ENCODE results near the gene BTNL2. TPM values are rescaled to one million over a fixed set of nuclear protein-coding genes. Genes with fewer than 3 reads are reported as not detected.
"Not testable (repeated sequence)": the region's sequence is repeated elsewhere in the genome, so short reads cannot be mapped to it uniquely, and the experiment has no call there.

Gene BTNL2
- total RNA-seq, 3 donors from 2014 or later (not counting 1 experiment from before 2014, with no cell fraction given): not detected

- no peak overlapping the region for H3K27ac Mint-ChIP-seq
- H3K4me3 Mint-ChIP-seq: no peak overlapping the region
- DNase-seq (no peak), ATAC-seq (no peak)
- no peak overlapping the region for H3K4me3 ChIP-seq (ENCODE audit: low read length)
- H3K36me3 Mint-ChIP-seq: no peaks in the 10 kb centered on the region
- H3K27me3 ChIP-seq (ENCODE audit: control insufficient read depth, insufficient read depth, low read length): no peaks in the 10 kb centered on the region
- no peaks in the 10 kb centered on the region for H3K9me3 Mint-ChIP-seq
- 78% methylated on average over 2 of the region's 4 CpGs for WGBS (ENCODE audit: insufficient coverage)
- no peaks in the 10 kb centered on the region for H3K9me3 ChIP-seq (ENCODE audit: control insufficient read depth, insufficient read depth, low read length)
- H3K27me3 Mint-ChIP-seq (ENCODE audit: low read depth in 2 of 2): peaks cover 8 to 20% of the 10 kb centered on the region in 2 donors
- intact Hi-C loops (cut with micrococcal nuclease): no loop called here
- no peak for TF ChIP-seq CTCF (IDR thresholded peaks at IDR 0.05)
- H3K36me3 ChIP-seq (ENCODE audit: control insufficient read depth, insufficient read depth, low read length): no peaks in the 10 kb centered on the region
- peaks cover 9 to 12% of the 10 kb centered on the region in 2 donors for H3K4me1 Mint-ChIP-seq
- peak overlapping the region; percentile 88 for H3K27ac ChIP-seq (ENCODE audit: low read length)
- peaks cover 6% of the 10 kb centered on the region for H3K4me1 ChIP-seq (ENCODE audit: control insufficient read depth, insufficient read depth, low read length)
Measured at GRCh38 chr6:32436186-32436585, 29.2 kb upstream of the BTNL2 start.

DNA sequence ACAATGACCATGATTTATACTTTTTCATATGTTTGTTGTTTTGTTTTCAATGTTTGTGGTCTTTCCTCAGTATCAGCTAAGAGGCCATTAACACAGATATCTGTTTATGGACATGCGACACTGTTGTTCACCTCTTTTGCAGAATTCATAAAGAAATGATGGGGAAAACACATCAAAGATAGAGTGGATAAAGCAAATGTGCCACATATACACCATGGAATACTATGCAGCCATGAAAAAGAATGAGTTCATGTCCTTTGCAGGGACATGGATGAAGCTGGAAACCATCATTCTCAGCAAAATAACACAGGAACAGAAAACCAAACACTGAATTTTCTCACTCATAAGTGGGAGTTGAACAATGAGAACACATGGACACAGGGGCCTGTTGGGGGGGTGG lies 27.0 kb upstream of the BTNL2 start:
- not testable (repeated sequence) for H3K36me3 ChIP-seq (ENCODE audit: control insufficient read depth, insufficient read depth, low read length); H3K27me3 ChIP-seq (ENCODE audit: control insufficient read depth, insufficient read depth, low read length); H3K27ac ChIP-seq (ENCODE audit: low read length); H3K27ac Mint-ChIP-seq; H3K36me3 Mint-ChIP-seq; ATAC-seq; H3K4me3 Mint-ChIP-seq; H3K4me1 Mint-ChIP-seq; H3K9me3 ChIP-seq (ENCODE audit: control insufficient read depth, insufficient read depth, low read length); H3K4me1 ChIP-seq (ENCODE audit: control insufficient read depth, insufficient read depth, low read length); DNase-seq; H3K9me3 Mint-ChIP-seq; H3K4me3 ChIP-seq (ENCODE audit: low read length)
- 100% methylated on average over 1 of the region's 1 CpG for WGBS (ENCODE audit: insufficient coverage)
- H3K27me3 Mint-ChIP-seq (ENCODE audit: low read depth in 2 of 2): peaks cover 7 to 12% of the 10 kb centered on the region in 2 donors
- intact Hi-C loops (cut with micrococcal nuclease): loop anchor here (5.0 kb wide), 1 partner anchor 363 kb away; no protein-coding TSS in a partner anchor

DNA sequence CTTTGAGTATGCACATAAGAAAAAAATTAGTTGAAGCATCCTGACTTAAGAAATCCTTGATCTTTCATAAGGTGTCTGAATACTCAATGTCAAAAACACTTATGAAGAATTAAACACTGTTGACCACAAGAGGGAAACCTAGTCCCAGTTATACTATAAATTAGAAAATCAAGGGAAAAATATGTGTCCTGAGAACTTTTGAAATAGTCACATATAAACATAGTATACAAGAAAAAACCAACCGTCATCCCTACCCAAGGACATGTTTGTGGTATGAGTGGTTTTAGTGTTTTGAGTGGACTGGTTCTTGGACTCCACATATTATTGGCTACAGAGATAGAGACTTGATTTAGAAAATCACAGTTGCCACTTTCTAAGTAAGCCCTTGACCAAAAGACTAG lies 25.1 kb upstream of the BTNL2 start:
- H3K4me1 ChIP-seq (ENCODE audit: control insufficient read depth, insufficient read depth, low read length): peaks cover 2% of the 10 kb centered on the region
- no CpG with 5 or more reads among the region's 1 CpG for WGBS (ENCODE audit: insufficient coverage)
- no peaks in the 10 kb centered on the region for H3K27me3 ChIP-seq (ENCODE audit: control insufficient read depth, insufficient read depth, low read length)
- Mint-ChIP-seq H3K36me3 (no peaks in the 10 kb centered on the region), H3K4me1 (no peaks in the 10 kb centered on the region), H3K27ac (no peak overlapping the region), H3K4me3 (no peak overlapping the region), H3K9me3 (no peaks in the 10 kb centered on the region), H3K27me3 (ENCODE audit: low read depth in 2 of 2) (peaks cover 7 to 12% of the 10 kb centered on the region in 2 donors)
- peak; percentile 72 for TF ChIP-seq CTCF (IDR thresholded peaks at IDR 0.05)
- no peak overlapping the region for H3K4me3 ChIP-seq (ENCODE audit: low read length)
- H3K36me3 ChIP-seq (ENCODE audit: control insufficient read depth, insufficient read depth, low read length): no peaks in the 10 kb centered on the region
- peak in 1 of 2 donors; percentile 66 for DNase-seq
- intact Hi-C loops (cut with micrococcal nuclease): loop anchor here (1.0 to 5.0 kb wide), 2 partner anchors 260 to 365 kb away; no protein-coding TSS in a partner anchor
- H3K27ac ChIP-seq (ENCODE audit: low read length): no peak overlapping the region
- peak in 2 of 3 donors; percentile 36 to 53 for ATAC-seq
- H3K9me3 ChIP-seq (ENCODE audit: control insufficient read depth, insufficient read depth, low read length): no peaks in the 10 kb centered on the region

- Histone ChIP-seq H3K27me3 (ENCODE audit: control insufficient read depth, insufficient read depth, low read length) (no peaks in the 10 kb centered on the region), H3K36me3 (ENCODE audit: control insufficient read depth, insufficient read depth, low read length) (no peaks in the 10 kb centered on the region), H3K4me1 (ENCODE audit: control insufficient read depth, insufficient read depth, low read length) (no peaks in the 10 kb centered on the region), H3K27ac (ENCODE audit: low read length) (no peak overlapping the region), H3K4me3 (ENCODE audit: low read length) (no peak overlapping the region), H3K9me3 (ENCODE audit: control insufficient read depth, insufficient read depth, low read length) (no peaks in the 10 kb centered on the region)
- no peak overlapping the region for H3K27ac Mint-ChIP-seq
- DNase-seq (no peak), ATAC-seq (no peak)
- H3K4me1 Mint-ChIP-seq: no peaks in the 10 kb centered on the region
- intact Hi-C loops (cut with micrococcal nuclease): loop anchor here (5.0 kb wide), 1 partner anchor 366 kb away; no protein-coding TSS in a partner anchor
- WGBS (ENCODE audit: insufficient coverage): 81% methylated on average over 1 of the region's 3 CpGs
- TF ChIP-seq CTCF (IDR thresholded peaks at IDR 0.05): no peak
- H3K4me3 Mint-ChIP-seq: no peak overlapping the region
- peaks cover 7 to 12% of the 10 kb centered on the region in 2 donors for H3K27me3 Mint-ChIP-seq (ENCODE audit: low read depth in 2 of 2)
- H3K9me3 Mint-ChIP-seq: no peaks in the 10 kb centered on the region
- no peaks in the 10 kb centered on the region for H3K36me3 Mint-ChIP-seq
Measured at GRCh38 chr6:32431142-32431541, 24.2 kb upstream of the BTNL2 start.

Measured in natural killer cell (primary cell).